HG03103 (cell line): ENCODE results near the gene LRRC45.

Experiments
- ATAC-seq: cut with Tn5 transposase; IDR thresholded peaks from one replicate; pipeline ENCODE4 v1.9.1; 2021; ENCODE audit warnings: low read depth; ENCODE audit not compliant: unreplicated experiment

Gene LRRC45

DNA sequence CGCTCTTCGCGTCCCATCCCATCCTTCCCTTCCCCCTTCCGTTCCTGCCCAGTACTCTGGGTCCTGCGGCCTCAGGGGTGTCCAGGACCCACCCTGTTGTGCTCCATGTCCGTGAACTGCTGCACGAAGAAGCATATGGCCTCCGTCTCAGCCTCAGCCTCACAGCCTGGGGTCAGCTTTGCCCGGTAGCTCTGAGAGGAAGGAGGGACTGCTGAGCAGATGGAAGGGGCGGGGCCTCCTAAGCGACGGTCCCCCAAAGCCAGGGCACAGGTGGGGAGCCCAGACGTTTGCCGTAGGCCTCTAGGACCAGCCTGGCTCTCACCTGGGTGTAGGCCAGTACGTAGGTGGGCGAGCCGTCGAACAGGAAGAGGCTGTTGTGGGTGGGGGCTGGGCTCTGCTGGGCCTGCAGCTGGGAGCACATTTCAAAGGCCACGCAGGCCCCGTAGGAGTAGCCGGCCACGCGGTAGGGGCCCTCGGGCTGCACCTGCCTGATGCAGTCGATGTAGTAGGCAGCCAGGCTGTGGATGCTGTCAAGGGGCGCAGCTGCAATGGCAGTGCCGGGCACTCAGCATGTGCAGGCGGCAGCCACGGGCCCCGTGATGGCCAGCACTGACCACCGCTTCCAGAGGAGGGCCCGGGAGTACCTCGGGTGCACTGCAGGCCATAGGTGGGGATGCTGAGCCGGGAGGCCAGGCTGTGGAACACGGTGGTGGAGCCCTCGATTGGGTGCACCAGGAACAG is 57.1 kb downstream of the LRRC45 start:
- ATAC-seq: no peak
